ENCODE results near the gene STUB1.

STUB1 gene

GRCh38 chr16:725463-726187, 45.4 kb downstream of the STUB1 start:
- DNase-seq (ENCODE audit: low read depth in 2 of 2) = no peak

- DNase-seq (ENCODE audit: low read depth in 2 of 2) = no peak
These were observed 45.9 kb downstream of the STUB1 start for GRCh38 chr16:726188-726437.

DNA sequence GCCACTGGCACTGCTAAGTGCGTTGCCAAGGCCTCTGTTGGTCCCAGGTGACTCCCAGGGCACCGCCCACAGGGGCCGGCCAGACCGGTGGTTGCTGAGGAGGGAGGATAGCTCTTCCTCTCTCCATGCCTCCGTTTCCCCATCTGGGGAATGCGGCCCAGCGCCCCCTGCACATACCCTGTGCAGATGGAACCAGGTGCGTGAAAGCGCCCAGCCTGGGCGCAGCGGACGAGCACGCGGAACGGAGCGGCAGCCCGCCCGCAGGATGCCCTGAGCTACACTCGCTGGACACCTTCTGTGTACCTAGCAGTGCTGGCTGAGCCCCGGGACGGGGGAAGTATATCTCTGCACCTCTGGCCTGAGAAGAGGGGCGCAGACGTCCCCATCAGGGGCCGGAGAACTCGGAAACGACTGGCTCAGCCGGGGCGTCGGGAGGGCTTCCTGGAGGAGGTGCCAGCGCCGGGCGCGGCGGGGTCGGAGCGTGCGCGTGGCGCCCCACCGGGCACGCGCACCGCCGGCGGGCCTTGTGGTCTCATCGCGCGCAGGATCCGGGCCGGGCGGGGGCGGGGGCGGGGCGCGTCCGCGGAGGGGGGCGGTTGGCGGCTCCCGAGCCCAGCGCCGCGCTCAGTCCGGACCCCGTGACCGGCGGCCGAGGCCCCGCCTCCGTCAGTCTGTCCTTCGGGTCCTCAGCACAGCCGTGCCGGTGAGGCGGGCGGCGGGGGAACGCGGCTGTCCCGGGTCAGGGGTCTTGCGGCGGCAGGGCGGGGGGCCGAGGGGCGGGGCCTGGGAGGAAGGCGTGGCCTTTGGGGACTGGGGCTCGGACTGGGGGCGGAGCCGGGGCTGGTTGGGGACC, 46.5 kb downstream of the STUB1 start, which contains the start of the genes CCDC78 and HAGHL:
TSS of gene CCDC78 (minus strand) at position 6 of the 853 bp plus-strand sequence. CDS start 76 bp downstream, outside the sequence.
TSS of gene HAGHL (plus strand) at position 669 of the 853 bp plus-strand sequence. CDS start 404 bp downstream, outside the sequence.
- peak in 1 of 2 donors; percentile 45 for DNase-seq (ENCODE audit: low read depth in 2 of 2)

- no peak for DNase-seq (ENCODE audit: low read depth in 2 of 2)
These were observed 47.2 kb downstream of the STUB1 start for GRCh38 chr16:727291-727977.

GRCh38 chr16:728131-728889, 48.1 kb downstream of the STUB1 start:
- no peak for DNase-seq (ENCODE audit: low read depth in 2 of 2)

DNA sequence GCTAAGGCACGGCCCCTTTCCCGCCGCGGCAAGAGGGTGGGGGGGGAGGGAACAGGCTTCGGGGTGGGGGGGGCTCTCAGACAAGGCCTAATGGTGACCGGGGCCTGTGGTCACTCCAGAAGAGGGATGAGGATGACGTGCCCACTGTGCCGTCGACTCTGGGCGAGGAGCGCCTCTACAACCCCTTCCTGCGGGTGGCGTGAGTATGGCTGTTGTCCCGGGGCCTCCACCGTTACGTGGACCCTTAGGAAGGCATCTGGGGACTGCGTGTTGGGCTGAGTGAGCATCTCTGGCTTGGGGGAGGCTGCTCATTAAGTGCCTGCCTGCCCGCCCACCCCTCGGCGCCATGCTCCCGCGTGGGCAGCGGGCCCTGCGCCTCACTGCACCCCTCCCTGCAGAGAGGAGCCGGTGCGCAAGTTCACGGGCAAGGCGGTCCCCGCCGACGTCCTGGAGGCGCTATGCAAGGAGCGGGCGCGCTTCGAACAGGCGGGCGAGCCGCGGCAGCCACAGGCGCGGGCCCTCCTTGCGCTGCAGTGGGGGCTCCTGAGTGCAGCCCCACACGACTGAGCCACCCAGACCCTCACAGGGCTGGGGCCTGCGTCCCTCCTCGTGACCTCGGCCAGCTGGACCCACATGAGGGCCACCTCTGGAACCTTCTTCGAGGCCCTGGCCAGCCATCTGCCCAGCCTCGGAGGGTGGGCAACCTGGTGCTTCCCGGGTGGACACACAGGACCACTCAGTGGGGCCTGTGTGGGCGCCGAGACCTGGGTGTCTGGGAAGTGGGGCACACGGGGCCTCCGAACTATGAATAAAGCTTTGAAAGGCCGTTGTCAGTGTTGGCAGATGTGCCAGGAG, 48.9 kb downstream of the STUB1 start:
- no peak for DNase-seq (ENCODE audit: low read depth in 2 of 2)

DNA sequence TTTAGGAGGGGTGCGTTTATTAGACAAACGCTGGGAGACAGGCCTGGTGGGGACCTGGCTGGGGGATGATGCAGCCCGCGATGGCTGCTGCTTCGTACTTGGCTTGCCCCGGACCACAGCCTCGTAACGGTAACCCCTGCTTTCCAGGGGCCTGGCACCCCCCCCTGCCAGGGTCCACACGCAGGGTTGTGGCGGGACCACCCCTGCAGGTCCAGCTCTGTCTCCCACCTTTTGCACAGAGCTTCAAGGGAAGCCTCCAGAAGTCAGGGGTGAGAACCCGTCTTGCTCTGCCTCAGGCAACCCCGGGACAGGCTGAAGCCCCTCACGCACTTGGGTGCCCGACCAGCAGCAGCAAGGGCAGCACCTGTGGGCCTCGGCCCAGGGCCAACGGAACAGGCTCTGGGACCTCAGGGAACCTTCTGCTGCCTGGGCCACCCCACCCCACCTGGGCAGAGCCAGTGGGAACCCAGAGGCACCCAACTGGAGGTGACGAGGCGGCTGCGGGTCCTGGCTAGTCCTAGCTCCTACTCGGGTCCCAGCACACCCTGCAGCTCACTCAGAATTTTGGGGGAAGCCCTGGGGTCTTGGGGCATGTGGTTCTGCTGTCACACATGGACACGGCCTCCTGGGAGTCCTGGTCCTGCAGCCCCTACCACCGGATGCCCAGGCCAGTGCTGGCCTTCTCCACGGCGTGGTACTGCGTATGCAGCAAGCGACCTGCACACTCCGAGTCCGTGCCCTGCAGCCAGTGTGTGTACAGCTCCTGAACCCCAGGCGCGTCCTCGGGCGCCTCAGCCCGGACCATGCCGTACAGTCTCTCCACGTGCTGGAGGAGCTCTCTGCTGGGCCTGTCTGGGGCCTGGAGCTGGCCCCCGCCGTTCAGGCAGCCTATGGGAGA, 49.8 kb downstream of the STUB1 start:
- no peak for DNase-seq (ENCODE audit: low read depth in 2 of 2)

DNA sequence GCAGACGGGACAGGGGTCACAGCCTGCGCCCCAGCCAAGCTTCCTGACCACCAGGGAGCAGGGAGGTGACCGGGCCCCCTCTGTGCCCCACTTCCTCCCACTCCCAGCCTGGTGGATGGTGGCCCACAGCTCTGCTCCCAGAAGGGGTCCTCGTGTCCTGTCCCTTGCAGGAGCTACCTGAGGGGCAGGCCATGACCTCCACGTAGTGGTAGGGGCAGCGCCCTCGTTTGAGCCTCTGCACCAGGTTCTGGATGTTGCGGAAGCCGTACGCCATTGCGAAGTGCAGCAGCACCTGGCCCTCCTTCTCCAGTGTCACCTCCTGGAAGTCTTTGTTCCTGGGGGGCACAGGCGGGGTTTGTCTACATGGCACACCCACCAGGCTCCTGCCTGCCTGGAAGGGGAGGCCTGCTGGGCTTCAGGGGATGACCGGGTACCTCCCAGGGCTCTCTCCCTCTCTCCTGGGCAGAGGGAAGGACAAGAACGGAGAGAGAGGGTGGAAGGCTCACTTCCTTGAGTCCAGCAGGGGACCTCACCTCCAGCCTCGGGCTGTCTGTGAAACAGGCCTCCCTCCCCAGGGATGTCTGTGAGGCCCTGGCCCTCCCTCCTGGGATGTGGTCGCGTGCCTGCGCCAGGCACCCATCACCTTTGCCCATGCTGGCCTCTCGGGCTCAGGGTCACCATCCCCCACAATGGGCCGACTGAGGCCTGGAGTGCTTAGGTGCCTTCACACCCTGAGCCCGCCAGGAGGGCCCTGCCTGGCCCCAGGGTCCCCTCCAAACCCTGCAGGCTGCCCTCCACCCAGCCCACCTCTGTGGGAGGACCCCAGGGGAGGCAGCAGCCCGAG, 50.7 kb downstream of the STUB1 start:
- no peak for DNase-seq (ENCODE audit: low read depth in 2 of 2)

- no peak for DNase-seq (ENCODE audit: low read depth in 2 of 2)
These were observed 52.1 kb downstream of the STUB1 start for GRCh38 chr16:732332-732731.

Measured in stimulated activated CD8-positive, alpha-beta memory T cell treated with anti-CD3 and anti-CD28 coated beads, Interleukin-7, amount 100 ng/mL, for 1 hour (primary cell).